Measurements from ENCODE around the gene CLDN14.
A peak's percentile ranks its signal among the peaks of the same experiment; 100 is the strongest.

The CLDN14 gene, protein sequence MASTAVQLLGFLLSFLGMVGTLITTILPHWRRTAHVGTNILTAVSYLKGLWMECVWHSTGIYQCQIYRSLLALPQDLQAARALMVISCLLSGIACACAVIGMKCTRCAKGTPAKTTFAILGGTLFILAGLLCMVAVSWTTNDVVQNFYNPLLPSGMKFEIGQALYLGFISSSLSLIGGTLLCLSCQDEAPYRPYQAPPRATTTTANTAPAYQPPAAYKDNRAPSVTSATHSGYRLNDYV

DNA sequence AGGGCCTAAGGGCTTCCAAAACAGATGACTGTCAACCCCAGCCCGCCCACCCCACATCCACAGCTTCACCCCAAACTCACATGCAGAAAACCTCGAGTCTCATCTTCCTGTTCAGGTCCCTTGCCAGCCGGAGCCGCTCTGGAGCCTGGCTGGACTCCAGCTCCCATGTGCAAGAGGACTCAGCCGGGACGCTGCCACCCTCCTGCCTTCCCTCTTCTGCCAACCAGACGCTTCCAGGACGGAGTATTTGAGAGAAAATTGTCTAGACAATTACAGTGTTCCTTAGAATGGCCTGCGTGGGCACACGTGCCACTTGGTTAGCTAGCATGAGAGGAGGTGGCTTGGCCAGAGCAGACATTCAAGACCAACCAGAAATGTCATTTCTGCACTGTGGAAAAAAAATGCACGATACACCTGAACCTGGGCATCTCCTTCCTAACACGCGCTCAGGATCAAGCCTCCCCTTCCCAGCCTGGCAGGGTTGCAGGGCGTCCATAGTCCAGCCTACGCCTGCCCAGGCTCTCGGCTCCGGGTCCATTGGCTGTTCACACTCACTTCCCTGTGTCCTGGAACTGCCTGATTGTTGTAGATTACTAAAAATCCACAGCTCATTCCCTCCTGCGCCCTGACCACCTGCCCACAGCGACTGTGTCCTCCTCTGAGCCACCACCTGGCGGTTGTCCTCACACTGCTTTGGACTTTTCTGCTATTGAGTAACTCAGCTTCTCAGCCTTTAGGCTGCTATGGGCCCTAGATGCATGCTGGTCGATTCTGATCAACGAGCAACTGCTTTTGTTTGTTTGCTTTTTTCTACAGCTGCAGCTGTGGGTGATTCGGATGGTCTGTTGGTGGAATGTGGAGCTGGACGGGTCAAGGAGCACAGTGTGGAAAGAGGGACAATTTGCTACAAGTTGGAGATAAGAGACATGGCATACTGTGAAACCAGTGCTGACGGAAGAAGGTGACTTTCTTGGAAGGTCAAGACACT is at the start of gene CLDN14:
CLDN14 (minus strand) TSS at position 708 of the 988 bp plus-strand sequence. CDS start 18,427 bp downstream, outside the sequence.
- no peak for DNase-seq

DNA sequence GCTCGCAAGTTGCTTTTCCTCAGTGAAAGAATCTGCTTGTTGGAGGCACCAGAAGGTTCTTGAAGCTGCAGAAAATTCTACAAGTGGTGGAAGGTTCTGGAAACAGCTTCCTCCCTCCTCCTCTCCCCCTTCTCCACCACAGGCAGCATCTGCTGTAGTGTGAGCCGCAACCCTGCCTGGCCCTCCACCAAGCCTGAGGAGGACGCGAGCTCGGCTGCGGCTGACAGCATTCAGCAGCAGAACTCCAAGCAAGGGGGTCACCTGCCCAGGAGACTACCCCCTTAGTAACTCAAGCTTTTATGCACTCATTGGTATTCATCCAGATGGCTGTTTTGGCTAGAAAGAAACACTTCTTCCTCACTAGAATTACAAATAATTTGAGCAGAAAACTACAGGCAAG is 48.8 kb upstream of the CLDN14 start:
- no peak for DNase-seq

DNA sequence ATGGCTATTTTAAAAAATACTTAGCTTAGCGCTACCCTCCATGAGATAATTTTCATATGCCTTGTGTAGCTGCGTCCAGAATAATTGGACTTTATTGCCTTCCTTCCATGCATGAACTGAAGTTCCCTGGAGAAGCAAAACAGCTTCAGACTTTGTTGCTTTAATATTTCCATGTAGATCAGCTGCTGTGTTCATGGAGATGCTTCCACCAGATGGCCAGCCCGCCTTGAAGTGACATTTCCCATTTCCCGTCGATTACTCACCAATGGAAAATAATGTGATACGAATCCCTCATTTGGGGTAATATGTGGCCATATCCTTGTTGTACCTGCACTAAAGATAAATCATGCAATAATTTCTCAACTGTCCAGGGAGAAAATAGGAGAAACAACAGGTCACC is 47.4 kb upstream of the CLDN14 start:
- no peak for DNase-seq

DNA sequence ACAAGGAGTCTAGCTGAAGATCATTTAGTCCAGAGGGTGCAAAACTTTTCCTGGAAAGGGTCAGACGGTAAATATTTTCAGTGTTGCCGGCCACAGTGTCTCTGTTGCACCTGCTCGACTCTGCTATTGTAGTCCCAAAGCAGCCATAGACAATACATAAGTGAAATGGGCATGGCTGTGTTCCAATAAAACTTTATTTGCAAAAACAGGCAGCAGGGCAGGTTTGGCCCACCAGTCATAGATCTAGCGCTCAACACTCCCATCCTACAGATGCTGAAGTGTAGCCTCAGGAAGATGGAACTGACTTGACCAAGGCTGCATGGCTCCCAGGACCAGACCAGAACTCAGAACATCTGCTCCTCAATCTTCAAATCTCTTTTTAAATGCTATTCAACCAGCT is 46.2 kb upstream of the CLDN14 start:
- DNase-seq = no peak

DNA sequence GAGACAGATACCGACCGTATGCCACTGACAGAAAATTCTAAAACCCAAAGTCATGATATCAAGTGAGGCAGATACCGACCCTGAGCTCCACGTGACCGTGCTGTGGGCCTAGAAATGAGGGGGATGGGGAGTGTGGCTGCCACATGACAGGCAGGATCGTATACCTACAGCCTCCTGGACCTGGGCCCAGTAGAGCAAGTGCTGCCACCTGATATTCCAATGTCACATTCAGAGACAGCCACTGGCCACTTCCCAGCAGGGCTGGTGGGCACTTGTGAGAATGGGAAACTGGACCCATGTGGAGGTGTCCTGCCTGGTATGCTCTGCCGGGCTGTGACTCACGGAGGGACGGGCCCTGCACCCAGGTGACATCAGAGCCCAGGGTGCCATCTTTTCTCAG is 44.6 kb upstream of the CLDN14 start:
- no peak for DNase-seq

DNA sequence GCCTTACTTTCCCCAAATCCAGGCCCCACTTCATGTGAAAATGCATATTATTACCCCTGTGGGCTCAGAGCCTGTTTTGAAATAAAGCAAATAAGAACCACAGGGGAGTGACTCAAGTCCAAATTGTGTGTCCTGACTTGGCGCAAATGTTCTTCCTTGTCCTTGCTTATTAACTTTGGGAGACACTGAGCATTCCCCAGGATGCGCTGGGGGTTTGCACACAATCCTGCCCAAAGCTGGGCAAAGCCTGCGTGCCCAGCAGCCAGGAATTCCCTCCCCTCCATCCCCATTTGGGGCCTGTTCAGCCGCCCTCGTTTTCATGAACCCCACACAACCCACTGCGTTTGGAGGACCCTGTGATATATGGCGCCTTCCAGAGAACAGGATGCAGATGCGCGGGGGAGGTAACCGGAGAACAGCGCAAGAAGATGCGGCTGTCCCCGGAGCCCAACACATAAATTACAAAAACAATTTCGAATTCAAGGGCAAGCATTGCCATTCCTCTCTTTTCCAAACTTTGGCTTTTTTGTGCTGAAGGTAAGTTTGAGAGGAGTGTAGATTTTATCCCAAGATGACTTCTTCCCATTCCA is 42.4 kb upstream of the CLDN14 start:
- DNase-seq = no peak

DNA sequence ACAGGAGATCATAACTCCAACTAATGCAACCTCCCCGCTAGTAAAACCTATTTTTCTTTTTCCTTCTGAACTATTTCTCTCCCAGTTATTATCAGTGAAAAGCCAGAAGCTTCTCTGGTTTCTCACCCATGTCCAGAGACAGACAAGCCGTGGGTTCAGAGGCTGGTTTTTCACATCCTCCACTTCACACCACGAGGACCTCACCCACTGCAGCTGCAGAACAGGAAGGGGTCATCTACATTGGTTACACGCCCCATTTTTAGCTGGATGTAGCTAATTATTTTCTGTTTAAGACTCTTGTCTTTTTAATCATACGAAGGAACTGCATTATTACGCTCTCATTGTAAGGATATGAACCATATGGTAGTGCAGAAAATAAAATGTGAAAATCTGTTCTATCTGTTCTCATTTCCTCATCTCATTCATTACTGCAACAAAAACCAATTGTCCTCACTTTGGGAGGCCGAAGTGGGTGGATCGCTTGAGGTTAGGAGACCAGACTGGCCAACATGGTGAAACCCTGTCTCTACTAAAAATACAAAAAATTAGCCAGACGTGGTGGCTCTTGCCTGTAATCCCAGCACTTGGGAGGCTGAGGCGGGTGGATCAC is 39.1 kb upstream of the CLDN14 start:
- no peak for DNase-seq

DNA sequence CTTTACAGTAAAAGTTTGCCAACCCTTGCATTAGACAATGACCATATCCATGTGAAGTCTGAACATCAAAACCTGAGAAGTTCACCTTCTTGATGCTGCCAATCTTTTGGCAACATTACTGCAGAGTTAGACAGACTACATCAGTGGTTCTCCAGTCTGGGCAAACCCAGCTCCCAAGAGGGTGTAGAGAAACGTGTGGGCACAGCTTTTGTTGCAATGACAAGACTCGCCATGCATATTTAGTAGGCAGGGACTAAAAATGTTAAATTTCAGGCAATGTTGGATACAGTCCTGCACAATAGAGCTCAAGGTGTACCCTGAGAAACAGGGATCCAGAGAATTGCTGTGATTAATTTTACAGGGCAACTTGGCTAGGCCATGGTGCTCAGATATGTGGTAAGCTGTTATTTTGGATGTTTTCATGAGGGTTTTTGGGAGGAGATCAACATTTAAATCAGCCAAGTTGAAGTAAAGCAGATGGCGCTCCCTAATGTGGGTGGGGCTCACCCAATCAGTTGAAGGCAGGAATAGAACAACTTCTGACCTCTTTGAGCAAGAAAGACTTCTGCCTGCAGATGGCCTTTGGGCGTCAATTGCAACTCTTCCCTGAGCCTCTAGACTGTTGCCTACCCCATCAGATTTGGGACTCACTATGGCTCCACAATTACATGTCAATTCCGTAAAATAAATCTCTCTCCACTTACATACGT is 37.6 kb upstream of the CLDN14 start:
- DNase-seq = no peak

DNA sequence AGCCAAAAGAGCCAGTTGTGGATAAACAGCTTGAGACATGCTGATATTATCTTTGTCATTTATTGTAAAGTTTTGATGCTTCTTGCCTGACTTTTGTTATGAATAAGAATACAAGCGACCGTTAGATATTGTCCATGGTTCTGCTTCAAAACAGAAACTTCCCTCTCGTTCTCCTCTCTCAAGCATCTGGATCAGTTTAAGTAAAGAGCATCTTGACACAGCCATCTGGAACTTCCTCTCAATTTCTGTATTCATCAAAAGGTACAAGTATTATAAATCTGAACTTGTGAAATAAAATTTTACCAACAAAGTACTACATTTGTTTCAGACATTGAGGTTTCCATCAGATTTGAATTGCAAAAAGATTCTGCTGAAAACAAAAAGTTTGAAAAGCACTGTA is 36.4 kb upstream of the CLDN14 start:
- no peak for DNase-seq

DNA sequence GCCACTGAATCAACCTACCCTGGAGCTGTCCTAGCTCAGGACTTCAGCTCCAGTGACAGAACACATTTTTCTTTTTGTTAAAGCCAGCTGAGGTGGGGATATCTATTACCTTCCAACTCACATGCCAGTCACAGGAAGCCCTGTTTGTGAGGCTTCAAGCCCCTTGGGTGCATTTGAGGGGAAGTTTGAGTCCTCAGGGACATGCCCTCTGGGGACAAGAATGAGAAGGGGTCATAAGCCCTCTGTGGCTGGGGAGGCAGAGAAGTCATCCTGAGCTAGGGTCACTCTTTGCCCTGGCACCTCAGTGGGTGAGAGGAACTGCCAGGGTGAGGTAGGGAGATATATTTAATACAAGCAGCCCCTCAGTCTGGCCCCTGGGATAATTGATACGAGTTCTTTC is 33.5 kb upstream of the CLDN14 start:
- no peak for DNase-seq

DNA sequence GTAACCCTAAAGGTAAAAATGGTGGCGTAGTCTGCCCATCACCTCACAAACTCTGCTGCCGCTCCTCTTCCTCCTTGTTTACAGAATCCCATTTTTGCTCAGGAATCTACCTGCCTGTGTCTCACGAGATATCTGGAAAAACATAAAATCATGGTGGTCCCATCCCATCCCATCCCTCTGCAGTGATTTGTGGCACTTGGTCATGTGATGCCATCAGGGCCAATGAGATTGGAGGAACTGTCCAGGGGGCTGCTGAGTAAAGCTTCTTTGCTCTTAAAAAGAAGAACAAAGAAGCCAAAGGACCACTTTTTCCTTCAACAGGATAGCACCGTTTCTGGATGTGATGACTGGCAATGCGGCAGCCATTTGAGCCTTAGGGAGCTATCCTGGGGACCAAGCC is 33.0 kb upstream of the CLDN14 start:
- no peak for DNase-seq

DNA sequence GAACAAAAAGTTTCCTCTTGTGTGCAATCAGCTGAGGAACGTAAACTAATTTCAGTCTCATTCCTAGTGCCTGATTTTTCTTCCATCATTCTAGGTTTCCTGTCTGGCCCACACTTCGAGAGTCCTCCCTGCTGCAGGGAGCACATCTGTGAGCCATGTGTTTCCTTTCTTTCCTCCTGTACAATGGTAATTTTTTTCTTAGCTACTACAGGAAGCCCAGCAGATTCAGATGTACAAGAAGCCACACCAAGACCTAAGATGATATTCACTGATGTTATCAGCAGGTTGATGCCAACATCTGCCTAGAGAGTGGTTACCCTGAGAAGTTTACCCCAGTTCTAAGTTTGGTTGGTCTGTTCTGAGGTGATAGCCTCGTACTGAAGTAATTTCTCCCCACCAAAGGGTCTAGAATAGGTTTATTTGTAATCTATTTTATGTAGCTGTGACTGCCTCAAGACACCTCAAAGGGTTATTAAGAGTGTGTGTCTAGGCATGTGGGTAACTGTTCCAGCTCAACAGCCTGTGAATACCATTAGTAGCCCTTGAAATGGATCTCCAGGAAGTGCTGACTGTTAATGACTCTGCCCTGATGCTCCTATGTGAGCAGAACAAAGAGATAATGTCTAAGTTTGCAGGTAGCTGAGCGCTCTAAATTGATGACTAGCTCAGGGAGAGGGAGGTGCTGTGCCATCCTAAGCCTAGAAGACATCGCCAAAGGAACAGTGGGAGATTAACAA is 31.7 kb upstream of the CLDN14 start:
- peak; percentile 85 to 86 for DNase-seq

DNA sequence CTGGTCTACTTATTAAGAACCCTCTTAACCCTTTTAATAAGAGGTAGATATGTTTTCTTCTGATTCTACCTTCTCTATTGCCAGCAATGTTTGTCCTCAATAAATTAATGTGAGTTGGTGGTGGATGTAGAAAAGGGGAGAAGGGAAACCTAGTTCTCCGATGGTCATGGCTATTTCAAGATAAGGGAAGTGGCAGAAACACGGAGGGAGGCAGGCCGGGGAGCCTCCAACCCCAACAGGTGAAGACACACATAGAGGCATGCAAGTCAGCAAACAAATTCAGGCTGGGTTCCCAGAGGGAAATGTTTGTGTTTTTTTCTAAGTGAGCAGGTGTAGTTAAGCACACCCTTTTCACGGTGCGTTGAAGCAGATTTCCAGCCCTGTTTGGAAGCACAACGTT is 31.0 kb upstream of the CLDN14 start:
- DNase-seq = peak in 1 of 2 experiments; percentile 8

DNA sequence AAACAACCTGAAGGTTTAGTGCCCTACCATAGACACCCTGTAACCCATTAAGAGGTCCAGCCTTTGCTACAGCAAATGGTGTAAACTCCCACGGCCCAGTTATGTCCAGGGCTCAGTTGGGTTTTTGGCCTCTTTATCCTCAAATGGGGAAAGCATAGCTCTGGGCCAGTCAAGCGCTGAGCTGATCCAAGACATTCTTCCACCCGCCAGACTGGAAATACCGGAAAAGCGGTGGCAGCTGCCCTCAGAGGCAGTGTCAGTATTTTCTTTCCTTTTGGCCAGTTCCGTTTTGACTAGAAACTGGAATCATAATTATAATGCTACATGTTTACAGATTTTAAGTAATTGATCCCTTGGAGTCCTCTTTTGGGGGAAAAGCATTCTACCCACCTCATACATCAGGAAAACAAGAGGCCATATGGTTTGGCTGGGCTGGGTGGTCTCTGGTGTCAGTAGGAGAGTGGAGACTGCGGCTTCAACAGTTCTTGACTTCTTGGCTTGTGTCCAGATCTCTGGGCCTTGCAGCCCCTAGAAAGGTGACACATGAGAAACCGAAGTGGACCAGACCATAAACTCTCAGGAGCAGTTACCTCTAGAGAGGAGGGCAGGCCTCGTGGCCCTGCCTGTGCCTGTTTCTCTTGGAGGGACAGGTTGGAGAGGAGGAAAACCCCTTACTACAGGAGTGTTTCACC is 30.2 kb upstream of the CLDN14 start:
- DNase-seq = no peak

DNA sequence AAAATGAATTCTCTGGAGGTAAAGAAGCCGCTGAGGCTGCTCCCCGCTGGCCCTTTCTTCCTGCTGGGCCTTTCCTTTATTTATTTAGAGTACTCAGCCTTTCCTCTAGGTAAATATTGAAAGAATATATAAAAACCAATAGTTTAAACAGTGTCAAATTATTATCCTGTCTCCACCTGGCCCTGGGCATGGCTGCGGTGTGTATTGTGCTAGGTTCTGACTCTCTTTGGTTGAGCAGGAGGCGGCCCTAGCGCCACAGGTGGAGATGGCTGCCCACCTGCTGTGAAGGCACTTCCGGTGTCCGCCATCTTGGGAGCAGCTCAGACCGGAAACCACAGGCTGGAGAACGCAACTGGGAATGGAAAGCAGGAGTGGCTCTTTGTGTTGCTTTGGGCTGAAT is 29.0 kb upstream of the CLDN14 start:
- DNase-seq = no peak

DNA sequence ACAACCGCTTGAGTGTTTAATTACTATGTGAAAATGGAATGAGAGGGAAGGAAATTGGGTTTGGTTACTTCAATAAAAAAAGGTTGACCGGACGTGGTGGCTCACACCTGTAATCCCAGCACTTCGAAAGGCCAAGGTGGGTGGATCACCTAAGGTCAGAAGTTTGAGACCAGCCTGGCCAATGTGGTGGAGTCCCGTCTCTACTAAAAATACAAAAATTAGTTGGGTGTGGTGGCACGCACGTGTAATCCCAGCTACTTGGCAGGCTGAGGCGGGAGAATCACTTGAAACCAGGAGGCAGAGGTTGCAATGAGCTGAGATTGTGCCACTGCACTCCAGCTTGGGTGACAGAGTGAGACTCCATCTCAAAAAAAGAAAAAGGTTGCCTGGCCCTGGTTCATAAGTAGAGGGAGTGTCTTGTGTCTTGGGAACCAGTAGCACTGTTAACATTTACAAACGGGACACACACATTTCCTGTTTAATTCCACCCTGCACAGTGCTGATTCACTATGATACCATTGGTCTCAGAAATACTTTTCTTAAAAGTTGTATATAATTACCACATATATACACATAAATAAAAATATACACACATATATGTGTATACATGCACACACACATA is 27.6 kb upstream of the CLDN14 start:
- DNase-seq = no peak

DNA sequence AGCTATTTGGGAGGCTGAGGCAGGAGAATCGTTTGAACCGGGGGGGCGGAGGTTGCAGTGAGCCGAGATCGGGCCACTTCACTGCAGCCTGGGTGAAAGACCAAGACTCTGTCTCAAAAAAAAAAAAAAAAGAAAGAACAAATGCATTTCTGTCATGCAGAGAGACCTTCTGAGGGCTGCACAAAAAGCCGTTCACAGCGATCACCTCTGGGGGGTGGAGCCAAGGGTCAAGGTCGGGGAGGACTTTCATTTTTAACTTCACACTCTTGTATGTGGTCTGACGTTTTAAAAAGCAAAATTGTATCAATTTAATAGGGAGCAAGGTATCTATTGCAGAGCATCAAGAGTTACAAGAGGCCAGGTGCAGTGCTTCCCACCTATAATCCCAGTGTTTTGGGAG is 26.6 kb upstream of the CLDN14 start:
- no peak for DNase-seq

DNA sequence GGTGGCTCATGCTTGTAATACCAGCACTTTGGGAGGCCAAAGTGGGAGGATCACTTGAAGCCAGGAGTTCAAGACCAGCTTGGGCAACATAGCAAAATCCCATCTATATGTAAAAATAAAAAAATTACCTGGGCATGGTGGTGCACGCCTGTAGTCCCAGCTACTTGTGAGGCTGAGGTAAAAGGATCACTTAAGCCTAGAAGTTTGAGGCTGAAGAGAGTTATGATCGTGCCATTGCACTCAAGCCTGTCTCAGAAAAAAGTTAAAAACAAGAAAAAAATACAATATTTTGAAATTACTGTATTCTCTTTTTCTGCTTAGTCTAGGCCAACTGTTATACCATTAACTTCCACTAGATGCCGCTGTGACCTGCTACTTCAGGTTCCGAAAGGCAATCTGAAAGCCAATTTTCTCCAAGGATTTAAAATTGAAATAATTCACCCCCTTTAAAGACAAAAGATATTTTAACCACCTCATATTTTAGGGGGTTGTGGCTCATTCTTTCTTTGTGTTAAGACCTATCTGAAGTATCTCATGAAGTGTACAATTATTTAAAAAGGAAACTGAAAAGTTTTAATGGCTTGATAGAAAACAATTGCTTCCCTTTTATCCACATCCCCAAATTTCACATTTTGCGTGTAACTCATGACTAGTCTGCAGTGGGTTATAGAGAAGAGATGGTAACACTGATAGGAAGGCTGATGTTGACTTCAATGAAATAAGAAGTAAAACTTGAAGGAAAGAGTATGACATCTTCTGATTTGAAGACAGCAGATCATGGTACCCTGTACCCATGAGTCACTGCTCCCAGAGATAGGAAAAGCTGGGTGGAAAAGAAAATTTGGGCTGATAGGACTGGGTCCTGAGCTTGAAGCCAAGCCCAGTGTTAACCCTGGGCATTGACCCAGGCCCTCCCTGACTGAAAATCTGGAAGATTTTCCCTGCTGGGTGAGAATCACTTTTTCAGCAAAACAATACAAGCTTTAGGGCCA is 24.4 kb upstream of the CLDN14 start:
- peak; percentile 23 to 72 for DNase-seq

DNA sequence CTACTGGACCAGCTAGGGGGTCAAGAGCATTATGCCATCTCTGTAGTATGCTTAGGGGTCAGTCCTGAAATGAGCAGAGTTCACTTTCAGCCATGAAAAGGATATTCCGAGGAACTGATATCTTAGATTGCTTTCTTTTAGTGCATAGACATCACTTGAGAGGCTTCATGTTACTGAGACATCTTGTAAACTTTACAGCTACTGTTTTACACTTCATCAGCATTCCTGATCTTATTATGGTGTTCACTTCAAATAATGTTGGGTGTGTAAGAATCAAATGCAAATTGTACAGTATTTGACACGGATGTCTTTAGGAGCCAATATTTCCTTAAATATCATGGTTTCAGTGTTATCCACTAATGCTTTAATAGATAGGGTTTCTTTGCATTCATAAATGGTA is 22.4 kb upstream of the CLDN14 start:
- no peak for DNase-seq

DNA sequence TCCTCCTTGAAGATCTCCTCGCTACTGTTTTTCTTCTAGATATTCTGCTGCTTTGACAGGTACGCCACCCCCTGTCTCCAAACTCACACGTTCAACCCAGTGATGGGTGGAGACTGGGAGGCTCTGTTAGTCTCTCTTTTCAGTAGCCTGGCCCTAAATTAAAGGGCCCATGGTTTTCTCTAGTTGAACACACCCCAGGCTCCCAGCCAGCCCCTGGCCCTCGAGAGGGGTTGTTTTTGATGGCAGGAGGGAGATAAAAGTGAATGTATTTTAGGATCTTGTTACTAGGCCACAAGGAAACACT is 21.6 kb upstream of the CLDN14 start:
- no peak for DNase-seq

All from Kasumi-1 (cell line).